HUES6 (cell line): ENCODE results near the gene PTHLH.

ENCODE experiments used
- H3K27ac ChIP-seq: 2 replicates; pipeline ENCODE4 v1.7.0; 2013; ENCODE audit warnings: low read depth, mild to moderate bottlenecking, low read length, inconsistent platforms
- H3K27me3 ChIP-seq: 2 replicates; pipeline ENCODE4 v1.6.1; 2013; ENCODE audit warnings: low read length; ENCODE audit not compliant: control insufficient read depth, insufficient read depth
- H3K36me3 ChIP-seq: 2 replicates; pipeline ENCODE4 v1.6.1; 2013; ENCODE audit warnings: low read length; ENCODE audit not compliant: control insufficient read depth, insufficient read depth
- H3K4me1 ChIP-seq: 2 replicates; pipeline ENCODE4 v1.6.1; 2013; ENCODE audit warnings: low read length; ENCODE audit not compliant: control insufficient read depth, insufficient read depth
- H3K4me3 ChIP-seq: 2 replicates; pipeline ENCODE4 v1.5.1; 2013; ENCODE audit warnings: low read depth, low read length
- H3K9ac ChIP-seq: one replicate; pipeline ENCODE4 v1.6.1; 2013; ENCODE audit warnings: mild to moderate bottlenecking, low read length
- H3K9me3 ChIP-seq: 2 replicates; pipeline ENCODE4 v1.6.1; 2013; ENCODE audit warnings: low read depth, low read length; ENCODE audit not compliant: control insufficient read depth, insufficient read depth

Gene PTHLH

GRCh38 chr12:27972721-27973120 is at the start of gene PTHLH:
TSS of gene PTHLH (minus strand) at chr12:27972733. CDS start at chr12:27969494, 3,239 bp downstream.
- Histone ChIP-seq H3K27ac (no peak within 1 kb of the TSS), H3K9ac (no peak within 1 kb of the TSS), H3K9me3 (no peaks in the 10 kb centered on the region), H3K36me3 (no peaks in the 10 kb centered on the region), H3K4me3 (peak within 1 kb of the TSS; percentile 66; the same call in 1 of the 2 replicates), H3K27me3 (peaks cover 100% of the 10 kb centered on the region), H3K4me1 (peaks cover 20% of the 10 kb centered on the region)

- Histone ChIP-seq H3K9me3 (no peaks in the 10 kb centered on the region), H3K36me3 (no peaks in the 10 kb centered on the region), H3K9ac (no peak overlapping the region), H3K4me3 (no peak overlapping the region), H3K4me1 (no peaks in the 10 kb centered on the region), H3K27me3 (no peaks in the 10 kb centered on the region), H3K27ac (no peak overlapping the region)
These were observed 49.2 kb upstream of the PTHLH start for GRCh38 chr12:28021704-28022103.

GRCh38 chr12:28017873-28018255 is 45.3 kb upstream of the PTHLH start:
- no peaks in the 10 kb centered on the region for H3K27me3 ChIP-seq
- H3K4me1 ChIP-seq, result no peaks in the 10 kb centered on the region
- H3K27ac ChIP-seq, result no peak overlapping the region
- H3K9ac ChIP-seq, result no peak overlapping the region
- H3K4me3 ChIP-seq, result no peak overlapping the region
- H3K9me3 ChIP-seq, result no peaks in the 10 kb centered on the region
- H3K36me3 ChIP-seq, result no peaks in the 10 kb centered on the region

GRCh38 chr12:28017126-28017872 is 44.8 kb upstream of the PTHLH start:
- Histone ChIP-seq H3K4me3 (no peak overlapping the region), H3K4me1 (no peaks in the 10 kb centered on the region), H3K9me3 (no peaks in the 10 kb centered on the region), H3K27me3 (no peaks in the 10 kb centered on the region), H3K36me3 (no peaks in the 10 kb centered on the region), H3K27ac (no peak overlapping the region), H3K9ac (no peak overlapping the region)

GRCh38 chr12:28015165-28015564 is 42.6 kb upstream of the PTHLH start:
- Histone ChIP-seq H3K27ac (no peak overlapping the region), H3K36me3 (no peaks in the 10 kb centered on the region), H3K27me3 (no peaks in the 10 kb centered on the region), H3K9ac (no peak overlapping the region), H3K4me1 (no peaks in the 10 kb centered on the region), H3K9me3 (no peaks in the 10 kb centered on the region), H3K4me3 (no peak overlapping the region)

GRCh38 chr12:28014196-28014595 is 41.7 kb upstream of the PTHLH start:
- no peaks in the 10 kb centered on the region for H3K36me3 ChIP-seq
- H3K27me3 ChIP-seq, result no peaks in the 10 kb centered on the region
- no peak overlapping the region for H3K4me3 ChIP-seq
- no peak overlapping the region for H3K27ac ChIP-seq
- H3K9me3 ChIP-seq, result no peaks in the 10 kb centered on the region
- H3K9ac ChIP-seq, result no peak overlapping the region
- H3K4me1 ChIP-seq, result no peaks in the 10 kb centered on the region

- Histone ChIP-seq H3K9ac (no peak overlapping the region), H3K4me3 (no peak overlapping the region), H3K27ac (no peak overlapping the region), H3K36me3 (no peaks in the 10 kb centered on the region), H3K4me1 (no peaks in the 10 kb centered on the region), H3K9me3 (no peaks in the 10 kb centered on the region), H3K27me3 (no peaks in the 10 kb centered on the region)
These were observed 39.9 kb upstream of the PTHLH start for GRCh38 chr12:28012333-28012918.

- Histone ChIP-seq H3K27me3 (no peaks in the 10 kb centered on the region), H3K4me1 (no peaks in the 10 kb centered on the region), H3K4me3 (no peak overlapping the region), H3K27ac (no peak overlapping the region), H3K9me3 (no peaks in the 10 kb centered on the region), H3K9ac (no peak overlapping the region), H3K36me3 (no peaks in the 10 kb centered on the region)
These were observed 37.5 kb upstream of the PTHLH start for GRCh38 chr12:28010036-28010435.

- peaks cover 5% of the 10 kb centered on the region; the same call in 1 of the 2 replicates for H3K4me1 ChIP-seq
- no peak overlapping the region for H3K4me3 ChIP-seq
- no peak overlapping the region for H3K27ac ChIP-seq
- H3K9ac ChIP-seq, result no peak overlapping the region
- no peaks in the 10 kb centered on the region for H3K36me3 ChIP-seq
- no peaks in the 10 kb centered on the region for H3K9me3 ChIP-seq
- no peaks in the 10 kb centered on the region for H3K27me3 ChIP-seq
These were observed 27.4 kb upstream of the PTHLH start for GRCh38 chr12:27999970-28000369.

GRCh38 chr12:27999521-27999920 is 27.0 kb upstream of the PTHLH start:
- no peaks in the 10 kb centered on the region for H3K9me3 ChIP-seq
- H3K4me1 ChIP-seq, result peaks cover 5% of the 10 kb centered on the region; the same call in 1 of the 2 replicates
- H3K36me3 ChIP-seq, result no peaks in the 10 kb centered on the region
- no peak overlapping the region for H3K27ac ChIP-seq
- H3K27me3 ChIP-seq, result no peaks in the 10 kb centered on the region
- no peak overlapping the region for H3K9ac ChIP-seq
- no peak overlapping the region for H3K4me3 ChIP-seq

- Histone ChIP-seq H3K9me3 (no peaks in the 10 kb centered on the region), H3K27me3 (no peaks in the 10 kb centered on the region), H3K4me1 (peaks cover 5% of the 10 kb centered on the region; the same call in 1 of the 2 replicates), H3K4me3 (no peak overlapping the region), H3K9ac (no peak overlapping the region), H3K27ac (no peak overlapping the region), H3K36me3 (no peaks in the 10 kb centered on the region)
These were observed 26.1 kb upstream of the PTHLH start for GRCh38 chr12:27998658-27999057.
